Measurements from ENCODE around the gene TRIM26.
A peak's percentile ranks its signal among the peaks of the same experiment; 100 is the strongest.
"Not testable (repeated sequence)": the region's sequence is repeated elsewhere in the genome, so short reads cannot be mapped to it uniquely, and the experiment has no call there.

Gene TRIM26

GRCh38 chr6:30169658-30170614, 43.3 kb downstream of the TRIM26 start:
- peak; percentile 52 to 75 (median 62) for DNase-seq

GRCh38 chr6:30168741-30169140, 44.5 kb downstream of the TRIM26 start:
- no peak for DNase-seq

GRCh38 chr6:30167101-30167500, 46.1 kb downstream of the TRIM26 start:
- DNase-seq = no peak

- DNase-seq = not testable (repeated sequence)
Measured at GRCh38 chr6:30165238-30165637, 48.0 kb downstream of the TRIM26 start.

- DNase-seq = no peak
Measured at GRCh38 chr6:30164714-30165113, 48.5 kb downstream of the TRIM26 start.

- peak in 3 of 4 experiments; percentile 10 to 24 (median 14) for DNase-seq
Measured at GRCh38 chr6:30163918-30164654, 49.1 kb downstream of the TRIM26 start.

GRCh38 chr6:30163090-30163917, 49.9 kb downstream of the TRIM26 start, which contains the start of gene TRIM15:
TRIM15 (plus strand) TSS chr6:30163546; CDS start chr6:30163685, 139 bp downstream.
- DNase-seq = no peak

GRCh38 chr6:30162265-30163089, 50.7 kb downstream of the TRIM26 start:
- no peak for DNase-seq

- no peak for DNase-seq
Measured at GRCh38 chr6:30160785-30161531, 52.2 kb downstream of the TRIM26 start, which contains the start of gene TRIM10. TRIM10 (minus strand) TSS chr6:30161211; CDS start chr6:30160858, 353 bp downstream.

- no peak for DNase-seq
Measured at GRCh38 chr6:30160008-30160784, 53.0 kb downstream of the TRIM26 start.

- no peak for DNase-seq
Measured at GRCh38 chr6:30158475-30159040, 54.6 kb downstream of the TRIM26 start.

- DNase-seq = peak in 2 of 4 experiments; percentile 21 to 47
Measured at GRCh38 chr6:30157999-30158398, 55.2 kb downstream of the TRIM26 start.

- no peak for DNase-seq
Measured at GRCh38 chr6:30157581-30157980, 55.6 kb downstream of the TRIM26 start.

- no peak for DNase-seq
Measured at GRCh38 chr6:30156774-30157173, 56.4 kb downstream of the TRIM26 start.

- peak; percentile 61 to 84 (median 75) for DNase-seq
Measured at GRCh38 chr6:30156262-30156599, 57.0 kb downstream of the TRIM26 start.

- DNase-seq = no peak
Measured at GRCh38 chr6:30155520-30156261, 57.5 kb downstream of the TRIM26 start.

- no peak for DNase-seq
Measured at GRCh38 chr6:30154709-30155519, 58.3 kb downstream of the TRIM26 start.

GRCh38 chr6:30154061-30154460, 59.1 kb downstream of the TRIM26 start:
- DNase-seq = no peak

All from suppressor macrophage (primary cell).